Left kidney (tissue), 8 donors: ENCODE measurements around the gene BRINP1. TPM values are rescaled to one million over a fixed set of nuclear protein-coding genes. Genes with fewer than 3 reads are reported as not detected.

Source experiments
- DNase-seq: peaks from one replicate; pipeline ENCODE4 v3.0.0-alpha.2; 2013
- long read RNA-seq, 8 donors: transcript quantifications; one replicate each; lab custom pipeline, GENCODE V29; 2026
- polyA plus RNA-seq: library from polyadenylated mRNA; unstranded; fragments of 120-200 nt; gene quantifications from one replicate; pipeline ENCODE4 v1.2.1, GENCODE V29; 2013; ENCODE audit not compliant: insufficient read length

BRINP1 gene
- 8.4 TPM for polyA plus RNA-seq
- long read RNA-seq, donor 1, partial matches to known transcripts = 0 of 1 reads
- long read RNA-seq, donor 1, other reads (novel, unspliced or antisense) = 0 of 1 reads
- long read RNA-seq, donor 2 = 0 reads
- long read RNA-seq, donor 3, partial matches to known transcripts = 0 of 2 reads
- long read RNA-seq, donor 3, other reads (novel, unspliced or antisense) = 0 of 2 reads
- long read RNA-seq, donor 4 = 0 reads
- long read RNA-seq, donor 5 = 0 reads
- long read RNA-seq, donor 6, partial matches to known transcripts = 0 of 1 reads
- long read RNA-seq, donor 6, other reads (novel, unspliced or antisense) = 0 of 1 reads
- long read RNA-seq, donor 7, partial matches to known transcripts = 0 of 3 reads
- long read RNA-seq, donor 7, other reads (novel, unspliced or antisense) = 0 of 3 reads
- long read RNA-seq, donor 8 = 0 reads

- peak; percentile 70 for DNase-seq
Observed at GRCh38 chr9:119368681-119369581, at the start of gene BRINP1. TSS of gene BRINP1 (minus strand) at chr9:119369435. CDS start at chr9:119313355, 56,080 bp downstream.

- no peak for DNase-seq
Observed at GRCh38 chr9:119418721-119419120, 49.5 kb upstream of the BRINP1 start.

- DNase-seq = no peak
Observed at GRCh38 chr9:119416793-119417192, 47.6 kb upstream of the BRINP1 start.

GRCh38 chr9:119412399-119412798 is 43.2 kb upstream of the BRINP1 start:
- DNase-seq = peak; percentile 5

GRCh38 chr9:119409552-119409951 is 40.3 kb upstream of the BRINP1 start:
- no peak for DNase-seq

- DNase-seq = no peak
Observed at GRCh38 chr9:119400606-119401005, 31.4 kb upstream of the BRINP1 start.

GRCh38 chr9:119398350-119398749 is 29.1 kb upstream of the BRINP1 start:
- no peak for DNase-seq

GRCh38 chr9:119391878-119392277 is 22.6 kb upstream of the BRINP1 start:
- no peak for DNase-seq

- no peak for DNase-seq
Observed at GRCh38 chr9:119375892-119376291, 6.7 kb upstream of the BRINP1 start.

GRCh38 chr9:119372951-119373350 is 3.7 kb upstream of the BRINP1 start:
- no peak for DNase-seq

- peak; percentile 68 for DNase-seq
Observed at GRCh38 chr9:119370816-119371215, 1.6 kb upstream of the BRINP1 start.

GRCh38 chr9:119369680-119370366 is 588 bp upstream of the BRINP1 start:
- DNase-seq = no peak

- DNase-seq = no peak
Observed at GRCh38 chr9:119368179-119368578, 1.1 kb downstream of the BRINP1 start.

GRCh38 chr9:119367683-119368075 is 1.6 kb downstream of the BRINP1 start:
- no peak for DNase-seq

GRCh38 chr9:119366909-119367682 is 2.1 kb downstream of the BRINP1 start:
- no peak for DNase-seq

GRCh38 chr9:119365291-119366027 is 3.8 kb downstream of the BRINP1 start:
- DNase-seq = peak; percentile 64

GRCh38 chr9:119360237-119360636 is 9.0 kb downstream of the BRINP1 start:
- DNase-seq = no peak

GRCh38 chr9:119357336-119358096 is 11.7 kb downstream of the BRINP1 start:
- no peak for DNase-seq

- DNase-seq = peak; percentile 71
Observed at GRCh38 chr9:119349351-119349825, 19.8 kb downstream of the BRINP1 start.
